ENCODE data around the gene RAB3GAP1.

The RAB3GAP1 gene

GRCh38 chr2:135059577-135059976 is 7.5 kb downstream of the RAB3GAP1 start:
- DNase-seq, result no peak
- H3K4me3 ChIP-seq (ENCODE audit: low read depth, low read length), result no peak overlapping the region
- H3K9me3 ChIP-seq, result no peaks in the 10 kb centered on the region
- no peaks in the 10 kb centered on the region for H3K27me3 ChIP-seq
- no peaks in the 10 kb centered on the region for H3K36me3 ChIP-seq
- no peak for TF ChIP-seq CTCF (IDR thresholded peaks at IDR 0.05; ENCODE audit: low read depth, low read length)
- no peaks in the 10 kb centered on the region for H3K4me1 ChIP-seq

DNA sequence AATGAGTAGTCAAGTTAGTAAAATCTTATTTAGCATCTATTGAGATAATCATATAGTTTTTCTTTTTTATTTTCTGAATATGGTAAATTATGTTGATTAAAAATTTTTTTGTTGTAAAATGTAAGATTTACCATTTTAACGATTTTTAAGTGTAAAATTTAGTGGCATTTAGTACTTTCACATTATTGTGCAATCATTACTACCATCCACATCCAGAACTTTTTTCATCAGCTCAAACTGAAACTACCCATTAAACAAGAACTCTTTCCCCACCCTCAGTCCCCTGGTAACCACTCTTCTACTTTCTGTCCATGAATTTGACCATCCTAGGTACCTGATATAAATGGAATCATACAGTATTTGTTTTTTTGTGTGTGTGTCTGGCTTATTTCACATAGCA is 11.1 kb downstream of the RAB3GAP1 start:
- TF ChIP-seq CTCF (IDR thresholded peaks at IDR 0.05; ENCODE audit: low read depth, low read length), result no peak
- no peak overlapping the region for H3K4me3 ChIP-seq (ENCODE audit: low read depth, low read length)
- no peaks in the 10 kb centered on the region for H3K4me1 ChIP-seq
- no peak for DNase-seq
- no peaks in the 10 kb centered on the region for H3K27me3 ChIP-seq
- H3K9me3 ChIP-seq, result no peaks in the 10 kb centered on the region
- H3K36me3 ChIP-seq, result no peaks in the 10 kb centered on the region

- DNase-seq, result no peak
- H3K4me1 ChIP-seq, result no peaks in the 10 kb centered on the region
- H3K9me3 ChIP-seq, result no peaks in the 10 kb centered on the region
- no peak overlapping the region for H3K4me3 ChIP-seq (ENCODE audit: low read depth, low read length)
- no peak for TF ChIP-seq CTCF (IDR thresholded peaks at IDR 0.05; ENCODE audit: low read depth, low read length)
- H3K36me3 ChIP-seq, result no peaks in the 10 kb centered on the region
- H3K27me3 ChIP-seq, result no peaks in the 10 kb centered on the region
Observed at GRCh38 chr2:135064149-135064548, 12.1 kb downstream of the RAB3GAP1 start.

DNA sequence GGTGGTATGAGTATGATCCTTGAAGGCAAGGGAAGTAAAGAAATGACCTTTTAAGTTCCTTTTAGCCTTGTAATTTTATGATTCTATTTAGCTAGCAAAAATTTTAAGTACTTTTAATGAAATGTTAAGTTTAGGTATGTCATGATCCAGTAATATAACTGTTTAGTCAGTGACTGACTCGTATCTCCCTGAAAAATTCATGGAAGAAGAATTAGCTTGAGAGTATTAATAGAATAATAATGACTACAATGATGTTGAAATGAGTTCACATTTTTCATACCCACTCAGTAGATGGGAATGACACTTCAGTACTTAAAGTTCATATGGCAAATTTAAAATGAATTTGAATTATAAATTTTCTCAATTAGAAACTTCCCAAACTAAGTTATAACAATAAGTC is 14.6 kb downstream of the RAB3GAP1 start:
- Histone ChIP-seq H3K4me3 (ENCODE audit: low read depth, low read length) (no peak overlapping the region), H3K36me3 (no peaks in the 10 kb centered on the region), H3K4me1 (no peaks in the 10 kb centered on the region), H3K27me3 (no peaks in the 10 kb centered on the region), H3K9me3 (no peaks in the 10 kb centered on the region)
- DNase-seq, result no peak
- TF ChIP-seq CTCF (IDR thresholded peaks at IDR 0.05; ENCODE audit: low read depth, low read length), result no peak

DNA sequence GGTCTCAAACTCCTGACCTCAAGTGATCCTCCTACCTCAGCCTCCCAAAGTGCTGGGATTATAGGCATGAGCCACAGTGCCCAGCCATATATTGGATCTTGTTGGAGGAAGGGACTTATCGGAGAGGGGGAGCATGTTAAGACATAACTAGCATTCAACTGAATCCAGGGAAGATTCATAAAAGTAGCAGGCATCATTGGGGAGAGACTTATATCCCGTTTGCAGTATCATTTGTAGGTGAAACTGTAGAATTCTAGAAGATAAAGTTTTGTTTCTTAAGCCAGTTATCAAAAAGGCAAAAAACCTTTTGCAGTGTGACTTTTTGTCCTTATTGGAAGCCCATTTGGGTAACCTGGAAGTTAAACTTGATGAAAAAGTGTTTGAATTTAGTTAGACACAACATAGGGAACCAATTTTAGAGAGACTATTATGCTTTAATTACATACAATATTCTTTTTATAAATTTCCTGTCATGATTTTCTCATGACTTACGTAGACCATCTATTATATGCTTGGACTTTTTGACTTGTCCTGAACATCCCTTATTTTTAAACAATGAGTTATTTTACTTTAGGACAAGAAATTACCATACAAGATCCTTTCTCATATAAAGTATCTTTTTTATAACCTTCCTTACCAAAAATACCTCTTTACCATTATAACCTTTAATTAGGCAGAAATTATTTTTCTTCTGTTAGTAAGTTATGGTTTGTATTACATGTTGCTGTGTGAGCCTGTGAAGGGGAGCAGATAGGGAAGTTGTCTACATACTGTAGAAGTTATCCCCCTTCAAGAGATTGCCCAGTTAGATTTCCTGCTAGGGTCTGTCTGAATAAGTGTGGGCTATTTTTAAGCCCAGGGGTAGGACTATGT is 20.3 kb downstream of the RAB3GAP1 start:
- H3K27me3 ChIP-seq, result no peaks in the 10 kb centered on the region
- no peaks in the 10 kb centered on the region for H3K36me3 ChIP-seq
- DNase-seq, result no peak
- H3K4me1 ChIP-seq, result no peaks in the 10 kb centered on the region
- TF ChIP-seq CTCF (IDR thresholded peaks at IDR 0.05; ENCODE audit: low read depth, low read length), result no peak
- H3K9me3 ChIP-seq, result no peaks in the 10 kb centered on the region
- H3K4me3 ChIP-seq (ENCODE audit: low read depth, low read length), result no peak overlapping the region

DNA sequence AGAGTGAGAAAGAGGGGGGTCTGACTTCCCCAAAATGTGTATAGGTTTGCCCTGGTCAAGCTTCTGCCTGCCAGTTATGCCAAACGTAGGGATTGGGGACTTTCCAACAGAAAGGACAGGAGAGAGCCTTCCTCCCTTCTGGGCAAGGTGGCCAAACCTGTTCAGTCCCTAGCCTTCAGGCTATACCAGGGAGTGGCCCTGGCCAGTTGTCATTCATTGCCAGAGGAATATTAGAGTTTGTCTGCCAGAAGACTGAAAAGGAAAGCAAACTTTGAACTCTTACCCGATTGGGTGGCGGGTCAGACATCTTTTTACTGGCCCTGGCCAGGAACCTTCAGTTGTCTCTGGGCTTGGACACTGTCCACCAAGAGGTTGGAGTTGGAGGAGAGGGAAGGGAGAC is 22.1 kb downstream of the RAB3GAP1 start:
- Histone ChIP-seq H3K4me3 (ENCODE audit: low read depth, low read length) (no peak overlapping the region), H3K36me3 (no peaks in the 10 kb centered on the region), H3K9me3 (no peaks in the 10 kb centered on the region), H3K4me1 (no peaks in the 10 kb centered on the region), H3K27me3 (no peaks in the 10 kb centered on the region)
- no peak for DNase-seq
- TF ChIP-seq CTCF (IDR thresholded peaks at IDR 0.05; ENCODE audit: low read depth, low read length), result no peak

Data from BE2C (cell line).